Left forelimb (tissue), 1 donor: ENCODE results near the gene RHOT2.

Source experiments
- DNase-seq: peaks from one replicate; pipeline ENCODE4 v3.0.0-alpha.2; 2018; ENCODE audit warnings: low spot score

Gene RHOT2

DNA sequence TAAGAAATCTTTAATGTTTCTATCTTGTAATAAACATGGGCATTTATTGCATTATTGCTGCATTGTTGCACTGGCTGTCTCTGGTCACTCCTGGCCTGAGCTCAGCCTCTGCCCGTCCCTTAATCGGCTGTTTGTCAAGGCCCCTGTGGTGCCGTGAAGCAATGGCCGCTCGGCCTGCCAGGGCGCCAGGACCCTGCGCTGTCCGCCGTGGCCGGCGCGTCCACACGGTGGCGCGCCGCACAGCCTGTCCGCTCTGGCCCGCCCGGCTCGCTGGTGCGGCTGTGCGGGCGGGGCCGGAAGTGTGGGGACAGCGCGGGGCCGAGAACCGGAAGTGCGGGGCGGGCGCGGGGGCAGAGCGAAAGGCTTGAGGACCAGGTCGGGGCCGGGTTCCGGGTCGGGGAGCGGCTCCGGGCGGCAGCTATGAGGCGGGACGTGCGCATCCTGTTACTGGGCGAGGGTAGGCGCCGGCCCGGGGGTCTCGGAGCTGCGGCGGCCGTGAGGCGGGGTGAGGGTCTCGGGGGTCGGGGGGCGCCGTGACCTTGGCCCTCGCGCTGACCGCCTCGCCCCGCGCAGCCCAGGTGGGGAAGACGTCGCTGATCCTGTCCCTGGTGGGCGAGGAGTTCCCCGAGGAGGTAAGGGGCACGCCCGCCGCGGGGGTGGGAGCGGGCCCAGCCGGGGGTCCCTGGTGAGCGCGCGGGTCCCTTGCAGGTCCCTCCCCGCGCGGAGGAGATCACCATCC lies at the start of gene RHOT2:
TSS of gene RHOT2 (plus strand) at position 353 of the 739 bp plus-strand sequence. CDS start at position 421, 68 bp downstream.
- DNase-seq, result peak; percentile 95

DNA sequence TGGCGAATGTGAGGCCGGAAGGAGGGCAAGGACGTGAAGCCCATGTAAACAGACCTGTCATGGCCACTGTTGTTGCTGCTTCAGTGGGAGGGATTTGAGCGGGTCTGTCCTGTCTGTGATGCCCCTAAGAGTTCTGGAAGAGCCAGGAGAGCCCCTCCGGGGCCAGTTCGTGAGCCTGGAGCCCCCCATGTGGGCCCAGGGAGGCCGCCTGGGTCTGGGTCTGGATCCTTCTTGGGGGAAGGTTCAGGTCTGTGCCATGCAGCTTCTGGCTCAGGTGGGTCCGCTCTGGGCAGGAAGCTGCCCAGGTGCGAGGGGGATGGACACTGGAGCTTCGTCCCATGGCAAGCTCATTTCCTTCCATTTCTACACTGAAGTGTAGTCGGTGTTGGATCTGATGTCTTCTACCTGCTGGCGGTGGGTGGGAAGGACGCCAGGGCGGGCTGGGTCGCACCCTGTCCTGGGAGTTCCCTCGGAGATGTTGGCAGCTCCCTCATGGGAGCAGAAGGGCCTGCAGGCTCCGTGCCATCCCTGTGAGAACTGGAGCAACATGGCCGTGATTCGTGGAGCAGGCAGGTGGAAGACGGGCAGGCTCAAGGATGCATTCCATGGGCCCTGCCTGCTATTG lies 48.3 kb upstream of the RHOT2 start:
- no peak for DNase-seq

DNA sequence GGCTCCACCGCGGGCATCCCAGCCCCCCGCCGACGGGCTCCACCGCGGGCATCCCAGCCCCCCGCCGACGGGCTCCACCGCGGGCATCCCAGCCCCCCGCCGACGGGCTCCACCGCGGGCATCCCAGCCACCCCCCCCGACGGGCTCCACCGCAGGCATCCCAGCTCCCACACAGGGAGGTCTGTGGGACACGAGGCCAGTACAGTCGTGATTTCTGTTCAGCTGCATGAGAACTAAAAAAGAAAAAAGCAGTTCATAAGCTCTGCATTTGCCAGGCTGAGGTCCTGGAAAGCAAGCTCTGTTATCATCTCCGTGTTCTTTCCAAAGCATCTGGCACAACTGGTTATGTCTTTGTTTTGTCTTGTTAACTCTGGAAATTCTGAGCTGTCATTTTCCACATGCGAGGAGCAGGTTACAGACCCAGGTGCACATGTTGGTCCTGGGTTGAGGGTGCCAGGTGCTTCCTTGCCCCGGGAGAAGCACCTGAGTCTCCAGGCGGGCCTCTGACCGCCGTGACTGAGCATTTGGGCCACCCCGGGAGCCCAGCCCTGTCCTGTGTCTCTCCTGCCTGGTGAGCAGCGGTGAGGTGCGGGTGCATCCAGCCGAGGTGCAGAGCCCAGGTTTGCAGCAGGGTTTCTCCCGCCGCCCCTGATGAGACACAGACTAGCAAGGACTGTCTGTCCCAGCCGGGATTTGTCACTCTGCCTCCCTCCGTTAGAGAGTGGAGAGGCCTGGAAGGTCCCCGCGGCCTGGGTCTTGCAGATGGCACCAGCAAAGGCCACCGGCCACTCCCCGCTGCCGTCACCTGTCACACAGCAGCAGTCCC lies 47.0 kb upstream of the RHOT2 start:
- no peak for DNase-seq

DNA sequence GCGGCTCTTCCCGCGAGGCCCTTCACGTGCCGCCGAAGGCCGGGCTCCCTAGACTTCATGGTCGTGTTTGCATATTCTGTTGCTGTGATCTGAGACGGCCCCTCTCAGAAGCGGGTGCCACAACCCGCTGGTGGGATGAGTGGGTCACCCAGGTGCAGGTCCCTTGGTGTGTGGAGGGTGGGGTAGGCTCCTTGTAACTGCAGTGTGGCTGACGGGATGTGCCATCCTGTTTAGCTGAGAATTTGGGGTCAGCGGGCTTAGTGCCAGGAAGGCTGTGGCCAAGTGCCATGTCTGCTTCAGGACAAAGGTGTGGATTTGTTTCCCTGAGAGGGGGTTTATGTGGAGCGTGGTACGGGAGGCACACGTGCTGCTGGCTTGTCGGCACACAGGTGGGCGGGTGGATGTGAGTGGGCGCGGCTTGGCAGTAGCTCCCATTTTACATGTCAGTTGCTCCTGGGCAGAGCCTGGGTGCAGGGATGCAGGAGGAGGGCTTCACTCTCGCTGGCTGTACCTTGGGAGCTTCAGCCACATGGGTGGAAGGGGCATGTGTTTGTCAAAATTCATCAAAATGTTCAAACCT lies 46.3 kb upstream of the RHOT2 start:
- no peak for DNase-seq

DNA sequence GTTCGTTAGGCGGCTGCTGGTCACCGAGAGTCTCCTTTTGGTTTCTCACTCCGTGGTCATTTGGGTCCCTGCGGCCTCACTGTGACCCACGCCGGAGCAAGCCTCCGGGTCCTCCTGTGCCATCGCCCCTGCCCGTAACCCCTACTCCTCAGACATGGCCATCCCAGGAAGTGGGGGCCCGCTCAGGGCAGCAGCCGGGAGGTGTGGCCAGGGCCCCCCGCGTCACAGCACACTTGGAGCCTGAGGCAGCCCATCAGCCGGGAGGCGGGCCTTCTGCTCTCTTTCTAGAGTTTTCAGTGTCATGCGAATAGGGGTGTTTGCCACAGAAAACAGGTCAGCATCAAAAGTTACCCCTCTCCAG lies 45.0 kb upstream of the RHOT2 start:
- DNase-seq, result no peak

DNA sequence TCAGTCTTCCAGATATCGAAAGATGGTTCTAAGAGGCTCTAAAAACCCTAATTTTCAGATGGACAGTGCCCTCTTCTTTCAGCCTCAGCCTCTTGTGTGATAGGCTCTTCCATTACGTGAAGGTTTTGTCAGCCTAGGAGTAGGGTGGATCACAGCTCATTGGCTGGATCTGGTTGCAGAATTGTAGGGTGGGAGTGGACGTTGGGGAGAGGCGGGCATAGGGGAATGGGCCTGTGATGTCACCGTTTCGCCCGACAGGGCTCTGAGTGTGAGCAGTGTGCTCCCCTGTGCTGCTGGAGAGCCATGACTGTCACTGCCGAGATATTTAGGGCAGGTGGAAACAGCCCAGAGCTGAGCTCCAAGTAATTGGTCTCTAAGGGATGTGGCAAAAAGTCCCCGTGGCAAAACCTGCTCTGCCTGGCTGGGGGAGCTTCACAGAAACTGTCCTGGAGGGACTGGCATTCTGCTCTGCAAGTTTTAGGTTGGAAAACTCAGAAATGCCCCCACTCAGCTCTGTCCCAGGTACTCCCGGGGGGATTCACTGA lies 43.3 kb upstream of the RHOT2 start:
- no peak for DNase-seq

DNA sequence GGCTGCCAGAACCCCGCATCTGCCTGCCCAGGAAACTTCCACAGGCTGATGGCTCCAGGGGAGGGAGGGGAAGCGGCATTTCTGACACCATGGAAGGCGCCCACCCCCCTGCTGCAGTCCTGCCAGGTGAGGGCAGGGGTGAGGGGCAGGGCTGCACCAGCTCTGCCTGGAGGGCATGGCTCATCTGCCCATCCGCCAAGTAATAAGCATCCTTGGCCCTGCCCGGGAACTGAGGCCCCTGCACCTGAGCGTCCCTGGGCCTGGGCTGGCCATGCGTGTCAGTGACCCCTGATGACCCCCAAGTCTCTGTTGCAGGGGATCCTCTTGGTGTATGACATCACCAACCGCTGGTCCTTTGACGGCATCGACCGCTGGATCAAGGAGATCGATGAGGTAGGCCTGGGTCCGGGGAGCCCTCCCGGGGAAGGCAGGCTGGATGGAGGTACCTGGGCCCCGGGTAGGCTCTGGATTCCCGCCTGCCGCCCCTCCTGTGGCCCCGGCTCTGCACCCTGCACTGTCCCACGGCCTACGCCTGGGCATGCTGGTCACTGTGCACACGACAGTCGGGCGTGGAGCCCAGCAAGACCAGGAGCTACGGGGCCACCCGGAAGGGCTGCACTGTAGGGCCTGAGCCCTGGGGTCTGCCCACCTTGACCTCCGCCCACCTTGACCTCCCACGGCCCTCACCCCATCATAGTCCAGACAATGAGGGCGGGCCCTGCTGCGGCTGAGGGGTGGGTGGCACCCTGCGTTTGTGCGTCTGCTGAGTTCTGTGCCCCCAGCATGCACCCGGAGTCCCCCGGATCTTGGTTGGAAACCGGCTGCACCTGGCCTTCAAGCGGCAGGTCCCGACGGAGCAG lies 42.6 kb upstream of the RHOT2 start:
- DNase-seq, result no peak

DNA sequence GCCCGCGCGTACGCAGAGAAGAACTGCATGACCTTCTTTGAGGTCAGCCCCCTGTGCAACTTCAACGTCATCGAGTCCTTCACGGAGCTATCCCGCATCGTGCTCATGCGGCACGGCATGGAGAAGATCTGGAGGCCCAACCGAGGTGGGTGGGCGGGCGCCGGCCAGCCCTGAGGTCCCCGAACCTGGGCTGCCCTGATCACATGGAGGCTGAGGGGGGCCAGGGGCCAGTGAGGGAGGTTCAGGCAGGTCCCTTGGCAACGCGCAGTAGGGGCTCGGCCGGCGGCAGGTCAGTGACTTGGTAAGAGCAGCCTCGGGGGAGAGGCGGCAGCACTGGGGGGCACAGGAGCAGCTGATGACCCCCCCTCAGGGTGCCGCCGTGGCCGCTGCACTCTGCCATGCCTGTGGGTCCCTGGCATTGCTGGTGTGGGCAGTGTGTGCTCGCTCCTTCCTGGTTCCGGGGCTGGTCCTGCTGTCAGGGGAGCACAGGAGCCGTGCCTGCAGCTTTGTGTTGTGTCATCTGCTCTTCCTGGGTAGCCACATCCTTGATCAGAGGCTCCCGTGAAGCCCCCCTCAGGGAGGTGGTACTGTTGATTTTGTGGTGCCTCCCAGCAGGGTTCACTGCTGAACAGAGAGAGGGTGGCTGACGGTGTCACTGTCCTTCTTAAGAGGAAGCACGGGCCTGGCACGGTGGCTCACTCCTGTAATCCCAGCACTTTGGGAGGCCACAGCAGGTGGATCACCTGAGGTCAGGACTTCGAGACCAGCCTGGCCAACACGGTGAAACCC lies 41.8 kb upstream of the RHOT2 start:
- DNase-seq, result no peak

DNA sequence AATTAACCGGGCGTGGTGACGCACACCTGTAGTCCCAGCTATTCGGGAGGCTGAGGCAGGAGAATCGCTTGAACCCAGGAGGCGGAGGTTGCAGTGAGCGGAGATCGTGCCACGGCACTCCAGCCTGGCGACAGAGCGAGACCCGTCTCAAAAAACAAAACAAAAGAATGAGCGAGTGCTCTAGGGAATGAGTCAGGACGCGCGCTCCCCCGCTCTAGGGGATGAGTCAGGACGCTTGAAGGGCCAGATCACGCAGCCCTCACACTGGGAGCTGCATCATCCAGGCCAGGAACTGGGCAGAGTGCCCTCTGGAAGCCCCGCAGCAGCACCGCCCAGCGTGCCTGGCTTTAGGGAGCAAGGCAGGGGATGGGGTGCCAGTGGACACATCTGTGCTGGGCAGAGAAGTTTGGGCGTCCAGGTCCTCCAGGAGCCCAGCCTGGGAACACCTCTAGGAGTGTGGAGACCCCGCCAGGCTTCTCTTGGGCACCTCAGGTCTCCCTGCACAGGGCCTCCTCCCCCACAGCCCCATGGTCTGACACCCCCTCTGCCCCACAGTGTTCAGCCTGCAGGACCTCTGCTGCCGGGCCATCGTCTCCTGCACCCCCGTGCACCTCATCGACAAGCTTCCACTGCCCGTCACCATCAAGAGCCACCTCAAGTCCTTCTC lies 41.0 kb upstream of the RHOT2 start:
- DNase-seq, result no peak

DNA sequence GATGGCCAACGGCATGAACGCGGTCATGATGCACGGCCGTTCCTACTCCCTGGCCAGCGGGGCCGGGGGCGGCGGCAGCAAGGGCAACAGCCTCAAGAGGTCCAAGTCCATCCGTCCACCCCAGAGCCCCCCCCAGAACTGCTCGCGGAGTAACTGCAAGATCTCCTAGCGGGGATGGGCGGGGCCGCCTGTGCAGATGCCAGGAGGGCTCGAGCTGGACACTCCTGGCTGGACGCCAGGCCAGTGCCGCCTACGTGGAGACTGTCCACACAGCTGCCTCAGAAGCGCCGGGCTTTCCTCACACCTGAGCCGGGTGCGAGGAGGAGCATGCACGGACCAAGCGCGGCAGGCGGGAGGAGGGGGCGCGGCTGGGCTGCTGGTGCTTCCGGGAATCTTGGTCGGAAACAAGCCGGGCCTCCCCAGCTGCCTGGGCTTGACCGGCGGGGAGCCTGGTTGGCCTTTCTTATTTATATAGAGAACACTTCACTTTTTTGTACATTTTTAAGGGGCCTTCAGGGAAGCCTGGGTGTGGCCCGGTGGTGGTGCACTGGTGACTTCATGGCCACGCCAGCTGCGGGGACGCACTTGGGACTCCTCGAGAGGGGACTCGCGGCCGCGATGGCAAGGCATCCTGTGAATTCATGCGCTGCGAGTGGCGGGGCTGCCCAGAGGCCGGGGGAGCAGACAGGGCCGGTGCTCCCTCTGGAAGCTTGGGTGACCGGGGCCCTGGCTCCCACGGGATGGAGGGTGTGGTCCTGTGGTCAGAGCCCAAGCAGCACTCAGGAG lies 40.3 kb upstream of the RHOT2 start:
- DNase-seq, result no peak

DNA sequence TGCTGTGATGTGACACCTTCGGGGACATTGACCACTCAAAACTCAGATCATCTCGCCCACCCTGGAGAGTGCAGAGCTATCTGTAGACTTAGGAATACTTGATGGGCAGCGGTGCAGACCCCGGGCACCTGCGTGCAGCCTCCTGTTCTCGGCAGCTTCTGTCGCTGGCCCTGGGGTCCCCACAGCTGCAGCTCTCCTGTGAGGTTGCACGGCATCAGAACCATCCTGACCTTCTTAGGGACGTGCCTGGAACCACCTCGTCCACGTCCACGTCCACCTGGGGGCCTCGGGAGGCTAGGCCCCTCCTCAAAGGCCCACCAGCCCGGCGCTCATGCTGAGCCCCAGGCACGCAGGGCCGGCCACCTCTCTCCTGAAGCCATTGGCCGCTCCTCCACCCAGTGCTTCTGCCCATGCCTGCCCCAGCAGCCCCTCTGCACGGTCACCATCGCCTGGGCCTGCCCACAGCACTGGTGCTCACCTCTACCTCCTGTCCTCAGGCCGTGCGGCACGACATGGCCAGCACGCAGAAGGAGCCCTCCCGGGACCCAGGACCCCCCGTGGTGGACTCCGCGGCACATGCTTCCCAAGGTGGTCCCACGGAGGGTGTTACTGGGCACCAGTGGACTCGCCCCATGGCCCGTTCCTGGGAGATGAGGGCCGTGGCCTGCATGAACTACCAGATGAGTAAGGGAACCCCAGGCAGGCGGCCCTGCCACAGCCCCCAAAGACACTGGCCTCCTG lies 39.4 kb upstream of the RHOT2 start:
- DNase-seq, result no peak

DNA sequence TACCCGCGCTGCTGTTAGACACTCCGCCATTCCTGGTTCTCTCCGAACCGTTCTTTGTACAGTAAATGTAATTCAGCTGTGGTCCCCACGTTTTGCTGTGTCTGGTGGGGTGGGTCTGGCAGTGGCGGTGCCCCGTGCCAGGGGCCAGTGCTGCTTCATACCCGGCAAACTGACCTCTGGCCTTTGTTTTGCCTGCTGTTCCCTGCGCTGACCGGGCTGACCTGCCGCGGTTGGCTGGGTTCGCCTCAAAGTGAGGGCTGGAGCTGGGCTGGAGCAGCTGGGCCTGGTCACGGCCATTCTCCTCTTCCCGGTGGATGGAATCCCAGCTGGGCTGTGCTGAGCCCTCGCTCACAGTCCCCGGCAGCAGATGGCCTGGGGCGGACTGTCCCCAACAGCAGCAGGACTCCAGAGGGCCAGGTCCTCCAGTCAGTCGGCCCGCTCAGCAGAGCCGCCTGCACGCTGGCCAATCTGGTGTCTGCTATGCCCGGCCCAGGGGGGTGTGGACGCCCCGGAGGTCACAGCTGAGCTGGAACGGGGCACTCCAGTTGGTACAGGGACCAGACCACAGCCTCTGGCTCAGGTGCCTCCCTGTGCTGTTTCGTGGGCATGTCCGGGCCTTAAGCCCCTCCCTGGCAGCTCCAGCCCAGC lies 38.6 kb upstream of the RHOT2 start:
- no peak for DNase-seq

DNA sequence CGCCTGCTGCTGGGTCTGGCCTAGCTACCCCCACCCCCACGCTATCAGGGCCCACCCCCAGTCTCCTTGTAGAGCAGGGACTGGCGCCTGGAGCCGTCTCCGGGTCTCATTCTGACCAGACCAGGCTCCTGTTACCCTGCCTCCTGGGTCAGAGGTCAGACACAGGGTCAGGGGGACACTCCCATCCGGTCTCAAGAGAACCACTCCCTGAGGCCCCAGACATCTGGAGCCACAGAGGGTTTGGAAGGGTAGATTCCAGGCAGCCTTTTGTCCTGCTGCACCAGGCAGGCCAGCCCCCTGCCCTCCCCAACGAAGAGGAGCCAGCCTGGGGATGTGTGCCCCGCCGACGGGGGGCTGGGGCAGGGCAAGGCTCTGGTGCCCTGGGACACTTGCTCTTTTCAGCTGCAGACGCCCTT lies 38.1 kb upstream of the RHOT2 start:
- DNase-seq, result no peak

DNA sequence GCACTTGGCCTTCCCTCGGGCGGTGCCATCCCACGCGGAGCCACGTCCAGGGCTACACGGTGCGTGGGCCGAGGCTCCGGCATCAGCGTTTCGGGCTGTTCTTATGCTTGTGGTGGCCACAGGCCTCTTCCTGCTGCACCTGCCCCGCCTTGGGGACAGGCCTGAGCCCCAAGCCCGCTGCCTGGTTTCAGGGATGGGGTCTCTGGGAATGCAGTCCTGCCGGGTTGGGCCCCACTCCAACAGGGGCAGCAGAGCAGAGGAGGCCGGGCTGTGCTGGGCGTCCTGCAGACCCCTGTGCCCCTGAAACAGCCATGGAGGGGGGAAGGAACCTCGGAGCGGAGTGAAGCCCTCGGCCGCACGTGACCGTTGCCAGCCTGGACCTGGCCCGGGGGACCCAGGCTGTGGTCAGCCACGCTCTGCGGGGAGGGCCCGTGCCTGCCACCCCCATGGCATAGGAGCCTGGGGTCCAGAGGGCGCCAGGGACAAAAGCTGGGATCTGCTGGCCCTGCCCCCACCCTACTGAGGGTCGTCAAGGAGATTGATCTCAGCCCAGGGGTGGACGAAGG lies 37.6 kb upstream of the RHOT2 start:
- DNase-seq, result no peak

DNA sequence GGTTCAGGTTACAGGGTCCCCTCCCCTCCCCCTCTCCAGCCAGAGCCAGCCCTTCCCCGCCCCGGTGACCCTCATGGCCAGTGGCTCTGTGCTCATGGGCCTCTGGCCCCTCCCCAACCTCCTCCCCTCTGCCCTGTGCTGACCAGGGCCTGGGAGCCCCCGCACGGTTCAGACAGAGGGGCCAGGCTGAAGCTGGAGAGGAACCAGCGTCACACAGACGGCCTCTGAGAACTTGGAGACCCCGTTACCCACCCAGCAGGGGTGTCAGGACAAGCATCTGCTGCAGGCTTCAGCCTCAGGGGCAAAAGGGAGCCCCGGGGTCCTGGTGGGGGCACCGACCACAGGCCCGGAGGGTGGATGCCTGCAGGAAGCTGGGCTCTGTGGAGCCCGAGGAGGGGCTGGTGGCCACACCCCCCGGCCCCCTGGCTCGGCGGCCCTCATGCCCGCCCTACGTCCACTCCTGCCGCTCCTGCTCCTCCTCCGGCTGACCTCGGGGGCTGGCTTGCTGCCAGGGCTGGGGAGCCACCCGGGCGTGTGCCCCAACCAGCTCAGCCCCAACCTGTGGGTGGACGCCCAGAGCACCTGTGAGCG lies 37.0 kb upstream of the RHOT2 start, which contains the start of gene WFIKKN1:
TSS of gene WFIKKN1 (plus strand) at position 171 of the 591 bp plus-strand sequence. CDS start at position 440, 269 bp downstream.
- no peak for DNase-seq

DNA sequence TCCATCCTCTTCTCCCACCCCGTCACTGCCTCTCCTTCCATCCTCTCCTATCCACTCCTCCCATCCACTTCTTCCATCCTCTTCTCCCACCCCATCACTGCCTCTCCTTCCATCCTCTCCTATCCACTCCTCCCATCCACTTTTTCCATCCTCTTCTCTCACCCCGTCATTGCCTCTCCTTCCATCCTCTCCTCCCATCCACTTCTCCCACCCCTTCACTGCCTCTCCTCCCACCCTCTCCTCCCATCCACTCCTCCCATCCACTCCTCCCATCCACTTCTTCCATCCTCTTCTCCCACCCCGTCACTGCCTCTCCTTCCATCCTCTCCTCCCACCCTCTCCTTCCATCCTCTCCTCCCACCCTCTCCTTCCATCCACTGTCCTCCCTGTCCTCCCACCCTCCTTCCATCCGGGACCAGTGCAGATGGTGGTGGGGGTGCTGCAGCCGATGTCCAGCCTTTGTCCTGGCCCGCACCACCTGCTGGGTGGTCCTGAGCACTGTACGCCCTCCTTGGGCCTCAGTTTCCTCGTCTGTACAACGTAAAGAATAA lies 36.0 kb upstream of the RHOT2 start:
- DNase-seq, result no peak
